Hepatocyte (in vitro differentiated cells): ENCODE data around the gene NKIRAS1. TPM values are rescaled to one million over a fixed set of nuclear protein-coding genes. Genes with fewer than 3 reads are reported as not detected.

ENCODE experiments used
- DNase-seq: peaks from one replicate; pipeline ENCODE4 v3.0.0-alpha.2; 2016; ENCODE audit warnings: low spot score
- H2AFZ ChIP-seq: fragments of 200-600 bp; sonication (generic); 2 replicates; pipeline ENCODE4 v1.6.0; 2016; ENCODE audit warnings: antibody characterized with exemption, mild to moderate bottlenecking
- H3K27ac ChIP-seq: fragments of 200-600 bp; sonication (generic); 2 replicates; pipeline ENCODE4 v1.5.1; 2016; ENCODE audit warnings: mild to moderate bottlenecking
- H3K27me3 ChIP-seq: fragments of 200-600 bp; sonication (generic); 2 replicates; pipeline ENCODE4 v1.6.1; 2016
- H3K36me3 ChIP-seq: fragments of 200-600 bp; sonication (generic); replicated peaks from 2 replicates; pipeline ENCODE4 v1.5.1; 2016; ENCODE audit warnings: low read depth; ENCODE audit not compliant: insufficient read depth
- H3K4me1 ChIP-seq: fragments of 200-600 bp; sonication (generic); 2 replicates; pipeline ENCODE4 v1.5.1; 2016; ENCODE audit warnings: mild to moderate bottlenecking, moderate library complexity; ENCODE audit not compliant: insufficient read depth
- H3K4me2 ChIP-seq: fragments of 200-600 bp; sonication (generic); 2 replicates; pipeline ENCODE4 v1.6.0; 2016
- H3K4me3 ChIP-seq: fragments of 200-600 bp; sonication (generic); 2 replicates; pipeline ENCODE4 v1.5.1; 2016; ENCODE audit warnings: mild to moderate bottlenecking
- H3K79me2 ChIP-seq: fragments of 200-600 bp; sonication (generic); 2 replicates; pipeline ENCODE4 v1.6.0; 2017; ENCODE audit warnings: mild to moderate bottlenecking
- H3K9me2 ChIP-seq: fragments of 200-600 bp; sonication (generic); replicated peaks from 2 replicates; pipeline ENCODE4 v1.6.0; 2017; ENCODE audit warnings: mild to moderate bottlenecking; ENCODE audit not compliant: insufficient read depth
- H3K9me3 ChIP-seq: fragments of 200-600 bp; sonication (generic); 2 replicates; pipeline ENCODE4 v1.5.1; 2016; ENCODE audit warnings: low read depth, mild to moderate bottlenecking
- H4K20me1 ChIP-seq: fragments of 200-600 bp; sonication (generic); 2 replicates; pipeline ENCODE4 v1.6.0; 2016; ENCODE audit warnings: mild to moderate bottlenecking; ENCODE audit not compliant: insufficient read depth, poor library complexity, severe bottlenecking
- EZH2 ChIP-seq: fragments of 200-600 bp; sonication (generic); IDR thresholded peaks from 2 replicates; pipeline ENCODE4 v1.6.1; 2016; ENCODE audit warnings: antibody characterized with exemption, mild to moderate bottlenecking, borderline replicate concordance
- EZH2phosphoT487 ChIP-seq: fragments of 200-600 bp; sonication (generic); IDR thresholded peaks from one replicate; pipeline ENCODE4 v1.6.1; 2018; ENCODE audit warnings: antibody characterized with exemption, mild to moderate bottlenecking, low read depth, moderate library complexity; ENCODE audit not compliant: unreplicated experiment, severe bottlenecking
- WGBS: methylation state at CpG from one replicate; pipeline ENCODE4 v1.1.6; 2016; ENCODE audit warnings: low lambda C conversion rate; ENCODE audit errors: missing lambda C conversion rate; 5-methylcytosine and 5-hydroxymethylcytosine counted together
- polyA plus RNA-seq: library from polyadenylated mRNA; unstranded; fragments of >200 nt; fragmentation: Nextera tagmentation; extraction: Ambion mirVana; gene quantifications from 2 replicates; pipeline ENCODE4 v1.2.1, GENCODE V29; 2016
- total RNA-seq: library from RNA; depleted of rRNA; stranded (reverse); fragments of >200 nt; gene quantifications from 2 replicates; pipeline ENCODE4 v1.2.3, GENCODE V29; 2014
- TF ChIP-seq, protein P1 (sequence below): fragments of 200-600 bp; sonication (generic); IDR thresholded peaks from 2 replicates; pipeline ENCODE4 v1.5.1; 2016; ENCODE audit warnings: antibody characterized with exemption, mild to moderate bottlenecking; ENCODE audit not compliant: poor library complexity

Gene NKIRAS1
- total and polyA plus RNA-seq, 2 experiments from 2014 or later: 16.9 to 19.8 TPM

DNA sequence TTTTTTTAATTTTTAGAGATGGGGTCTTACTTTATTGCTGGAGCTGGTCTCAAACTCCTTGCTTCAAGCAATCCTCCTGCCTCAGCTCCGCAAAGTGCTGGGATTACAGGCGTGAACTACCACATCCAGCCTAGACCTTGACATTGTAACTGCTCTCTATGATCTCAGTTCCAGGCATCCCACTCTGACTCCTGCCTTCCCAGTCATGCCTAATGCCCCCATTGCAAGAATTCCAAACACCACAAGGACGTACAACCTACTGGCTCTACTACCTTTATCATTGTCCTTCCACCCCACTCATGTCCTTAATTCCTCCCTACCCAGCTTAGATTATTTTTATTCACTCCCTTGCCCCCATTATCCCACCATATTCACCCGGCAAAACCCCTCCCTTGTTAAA is 21.6 kb downstream of the NKIRAS1 start:
- H3K9me2 ChIP-seq: no peaks in the 10 kb centered on the region
- WGBS: 97% methylated on average over 4 of the region's 4 CpGs
- no peaks in the 10 kb centered on the region for H4K20me1 ChIP-seq
- H2AFZ ChIP-seq: no peak overlapping the region
- H3K9me3 ChIP-seq: no peaks in the 10 kb centered on the region
- H3K4me3 ChIP-seq: no peak overlapping the region
- H3K27me3 ChIP-seq: no peaks in the 10 kb centered on the region
- no peak overlapping the region for H3K4me2 ChIP-seq
- peaks cover 10% of the 10 kb centered on the region for H3K79me2 ChIP-seq
- TF ChIP-seq EZH2 (no peak), EZH2phosphoT487 (no peak)
- TF ChIP-seq, protein P1, sequence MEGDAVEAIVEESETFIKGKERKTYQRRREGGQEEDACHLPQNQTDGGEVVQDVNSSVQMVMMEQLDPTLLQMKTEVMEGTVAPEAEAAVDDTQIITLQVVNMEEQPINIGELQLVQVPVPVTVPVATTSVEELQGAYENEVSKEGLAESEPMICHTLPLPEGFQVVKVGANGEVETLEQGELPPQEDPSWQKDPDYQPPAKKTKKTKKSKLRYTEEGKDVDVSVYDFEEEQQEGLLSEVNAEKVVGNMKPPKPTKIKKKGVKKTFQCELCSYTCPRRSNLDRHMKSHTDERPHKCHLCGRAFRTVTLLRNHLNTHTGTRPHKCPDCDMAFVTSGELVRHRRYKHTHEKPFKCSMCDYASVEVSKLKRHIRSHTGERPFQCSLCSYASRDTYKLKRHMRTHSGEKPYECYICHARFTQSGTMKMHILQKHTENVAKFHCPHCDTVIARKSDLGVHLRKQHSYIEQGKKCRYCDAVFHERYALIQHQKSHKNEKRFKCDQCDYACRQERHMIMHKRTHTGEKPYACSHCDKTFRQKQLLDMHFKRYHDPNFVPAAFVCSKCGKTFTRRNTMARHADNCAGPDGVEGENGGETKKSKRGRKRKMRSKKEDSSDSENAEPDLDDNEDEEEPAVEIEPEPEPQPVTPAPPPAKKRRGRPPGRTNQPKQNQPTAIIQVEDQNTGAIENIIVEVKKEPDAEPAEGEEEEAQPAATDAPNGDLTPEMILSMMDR: no peak
- H3K36me3 ChIP-seq: peaks cover 5% of the 10 kb centered on the region
- no peak overlapping the region for H3K27ac ChIP-seq
- H3K4me1 ChIP-seq: no peaks in the 10 kb centered on the region
- DNase-seq: no peak

DNA sequence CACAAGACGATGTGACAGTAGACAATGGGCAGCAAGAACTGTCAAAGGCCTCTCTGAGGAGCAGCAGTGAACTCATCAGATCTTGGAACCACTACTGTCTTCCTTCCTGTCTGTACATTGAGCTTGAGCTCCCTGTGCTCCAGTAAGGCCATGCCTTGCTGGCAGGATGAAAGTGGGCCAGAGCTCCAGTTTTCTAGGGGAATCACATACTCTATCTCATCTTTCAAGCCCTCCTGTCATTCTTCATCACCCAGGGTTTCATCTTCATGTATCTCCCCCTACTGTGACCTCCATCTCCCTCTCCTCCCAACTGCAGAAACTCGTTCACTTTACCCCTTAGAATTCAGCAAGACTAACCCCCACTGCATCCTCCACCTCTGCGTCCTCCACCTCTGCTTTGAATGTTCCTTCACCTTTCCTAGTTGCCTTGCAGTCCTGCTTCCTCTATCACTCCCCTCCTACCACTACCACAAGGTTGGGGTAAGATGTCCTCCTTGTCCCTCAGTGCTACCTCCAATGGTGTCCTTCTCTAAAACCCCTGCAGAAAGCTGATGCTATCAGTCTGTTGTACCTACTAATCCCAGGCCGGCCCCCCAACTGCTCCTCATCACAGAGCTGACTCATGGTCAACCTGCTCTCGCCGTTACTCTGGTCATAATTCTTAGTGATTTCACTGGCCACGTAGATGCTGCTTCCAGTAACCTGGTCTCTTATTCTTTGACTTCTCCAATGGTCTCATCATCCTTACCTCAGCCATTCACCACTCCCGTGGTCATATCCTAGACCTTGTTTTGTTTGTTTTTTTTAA is 22.3 kb downstream of the NKIRAS1 start:
- no peak overlapping the region for H3K4me2 ChIP-seq
- H3K79me2 ChIP-seq: peaks cover 12% of the 10 kb centered on the region
- no peaks in the 10 kb centered on the region for H3K4me1 ChIP-seq
- no peak overlapping the region for H3K27ac ChIP-seq
- peaks cover 5% of the 10 kb centered on the region for H3K36me3 ChIP-seq
- no peak for DNase-seq
- TF ChIP-seq EZH2phosphoT487 (no peak), EZH2 (no peak)
- TF ChIP-seq, protein P1: no peak
- 94% methylated on average over 8 of the region's 8 CpGs for WGBS
- no peaks in the 10 kb centered on the region for H3K9me3 ChIP-seq
- H3K9me2 ChIP-seq: no peaks in the 10 kb centered on the region
- no peaks in the 10 kb centered on the region for H3K27me3 ChIP-seq
- no peak overlapping the region for H2AFZ ChIP-seq
- no peak overlapping the region for H3K4me3 ChIP-seq
- H4K20me1 ChIP-seq: no peaks in the 10 kb centered on the region

DNA sequence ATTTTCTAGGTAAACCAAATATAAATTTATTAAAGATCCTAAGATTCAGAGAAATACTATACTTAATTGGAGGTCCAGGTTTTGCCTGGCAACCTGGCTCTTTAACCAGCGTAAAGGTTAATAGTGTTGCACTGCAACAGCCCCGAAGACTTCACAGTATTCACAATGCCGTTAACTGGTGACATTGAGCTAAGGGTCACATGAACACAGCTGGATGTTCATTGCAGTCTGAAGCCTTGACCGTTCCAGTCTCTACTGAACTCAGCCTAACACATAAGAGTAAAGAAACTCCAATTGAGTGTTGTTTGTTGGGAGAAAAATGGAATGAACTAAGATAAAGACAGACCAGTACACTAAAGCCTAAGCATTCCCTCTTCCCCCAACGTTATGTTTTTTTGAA is 26.8 kb downstream of the NKIRAS1 start:
- H3K36me3 ChIP-seq: no peaks in the 10 kb centered on the region
- no peak overlapping the region for H3K4me3 ChIP-seq
- H3K9me2 ChIP-seq: no peaks in the 10 kb centered on the region
- H3K27me3 ChIP-seq: no peaks in the 10 kb centered on the region
- no peak for DNase-seq
- peaks cover 19% of the 10 kb centered on the region for H4K20me1 ChIP-seq
- no peak overlapping the region for H2AFZ ChIP-seq
- WGBS: 91% methylated on average over 5 of the region's 5 CpGs
- H3K27ac ChIP-seq: no peak overlapping the region
- TF ChIP-seq, protein P1: no peak
- no peak for TF ChIP-seq EZH2phosphoT487
- TF ChIP-seq EZH2: no peak
- H3K9me3 ChIP-seq: no peaks in the 10 kb centered on the region
- no peaks in the 10 kb centered on the region for H3K4me1 ChIP-seq
- no peak overlapping the region for H3K4me2 ChIP-seq
- H3K79me2 ChIP-seq: peaks cover 30% of the 10 kb centered on the region
